ENCODE results near the gene GALP. TPM values are rescaled to one million over a fixed set of nuclear protein-coding genes. Genes with fewer than 3 reads are reported as not detected.
A peak's percentile ranks its signal among the peaks of the same experiment; 100 is the strongest.

The GALP gene
- total and polyA plus RNA-seq, 2 donors (not counting 3 experiments of a cell fraction or from before 2014, with no cell fraction given): not detected

DNA sequence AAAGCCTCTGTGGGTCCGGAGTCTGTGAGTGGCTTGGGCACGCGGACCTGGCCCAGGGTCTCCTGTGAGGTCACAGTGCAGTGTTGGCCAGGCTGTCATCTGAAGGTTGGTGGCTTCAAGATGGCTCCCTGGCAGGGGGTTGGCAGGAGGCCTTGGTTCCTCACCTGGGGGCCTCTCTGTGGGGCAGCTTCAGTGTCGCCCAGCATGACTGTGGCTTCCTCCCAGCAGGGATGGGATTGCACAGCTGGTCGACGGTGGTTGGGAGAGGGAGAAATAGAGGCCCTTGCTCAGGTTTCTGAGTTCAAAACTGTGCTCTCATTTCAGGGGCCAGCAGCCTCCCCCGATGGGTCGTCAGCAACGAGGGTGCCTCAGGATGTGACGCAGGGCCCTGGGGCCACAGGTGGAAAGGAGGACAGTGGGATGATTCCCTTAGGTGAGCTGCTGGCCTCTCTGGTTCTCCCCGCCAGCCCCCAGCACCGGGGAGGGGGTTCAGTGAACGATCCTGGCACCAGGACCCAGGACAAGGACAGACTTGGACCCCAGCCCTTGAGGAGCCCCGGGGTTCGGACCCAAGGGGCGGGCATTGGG is 17.5 kb upstream of the GALP start:
- Histone ChIP-seq H3K4me3 (replicated peaks in 1 of 3; ENCODE audit: insufficient read depth in 1 of 3, low read depth in 1 of 3, low read length in 3 of 3) (no peak overlapping the region), H3K9me1 (replicated peaks; ENCODE audit: control insufficient read depth, extremely low read depth, insufficient read depth, low read length) (no peaks in the 10 kb centered on the region), H3K4me2 (ENCODE audit: insufficient read depth, low read length) (no peak overlapping the region), H2AFZ (ENCODE audit: low read depth, low read length) (no peak overlapping the region), H3K36me3 (ENCODE audit: control insufficient read depth in 2 of 2, extremely low read depth in 1 of 2, insufficient read depth in 2 of 2, low read length in 2 of 2) (peaks cover 0 to 22% of the 10 kb centered on the region in 2 experiments), H4K20me1 (replicated peaks; ENCODE audit: control insufficient read depth, extremely low read depth, insufficient read depth, low read length) (no peaks in the 10 kb centered on the region), H3K79me2 (ENCODE audit: control insufficient read depth, insufficient read depth, low read length) (no peaks in the 10 kb centered on the region), H3K27me3 (ENCODE audit: control insufficient read depth in 2 of 2, insufficient read depth in 2 of 2, low read length in 2 of 2) (no peaks in the 10 kb centered on the region), H3K27ac (ENCODE audit: insufficient read depth, low read depth, low read length) (no peak overlapping the region), H3K9ac (replicated peaks; ENCODE audit: extremely low read depth, insufficient read depth, low read length) (no peak overlapping the region), H3K9me3 (replicated peaks; ENCODE audit: control insufficient read depth, insufficient read depth, low read length) (no peaks in the 10 kb centered on the region), H3K4me1 (ENCODE audit: control insufficient read depth, extremely low read depth, insufficient read depth, low read length) (peaks cover 13% of the 10 kb centered on the region)
- DNase-seq (ENCODE audit: low read depth, low spot score) (no peak), FAIRE-seq (no peak)
- dilution Hi-C loops (cut with MboI; ENCODE audit: extremely low pct_ligation_motif_present, low sequenced_read_pairs): no loop called here
- BruUV-seq (replicated peaks): no TSS peak
- TF ChIP-seq POLR2AphosphoS5 (IDR thresholded peaks at IDR 0.05; ENCODE audit: insufficient read depth, low read depth, low read length) (no peak), MYC (IDR thresholded peaks at IDR 0.05; ENCODE audit: low read depth, low read length) (no peak), EZH2 (IDR thresholded peaks at IDR 0.05; ENCODE audit: borderline replicate concordance, low read depth, low read length, severe bottlenecking) (no peak), FOS (IDR thresholded peaks at IDR 0.05; ENCODE audit: borderline replicate concordance, insufficient read depth, low read length) (no peak), POLR2A (IDR thresholded peaks at IDR 0.05; ENCODE audit: low read depth, low read length) (no peak), GATA2 (IDR thresholded peaks at IDR 0.05; ENCODE audit: insufficient read depth, insufficient read length, low read depth, low read length) (no peak), JUN (IDR thresholded peaks at IDR 0.05; ENCODE audit: borderline replicate concordance, insufficient read depth, insufficient read length, low read depth) (no peak)
- intact Hi-C loops (cut with micrococcal nuclease): no loop called here
- ChIA-PET CTCF (interaction anchor here (1.0 to 1.7 kb wide), 2 partner anchors 13 to 78 kb away, joined by 4 to 11 read pairs; no protein-coding TSS in a partner anchor), POLR2A (no interaction called here)

DNA sequence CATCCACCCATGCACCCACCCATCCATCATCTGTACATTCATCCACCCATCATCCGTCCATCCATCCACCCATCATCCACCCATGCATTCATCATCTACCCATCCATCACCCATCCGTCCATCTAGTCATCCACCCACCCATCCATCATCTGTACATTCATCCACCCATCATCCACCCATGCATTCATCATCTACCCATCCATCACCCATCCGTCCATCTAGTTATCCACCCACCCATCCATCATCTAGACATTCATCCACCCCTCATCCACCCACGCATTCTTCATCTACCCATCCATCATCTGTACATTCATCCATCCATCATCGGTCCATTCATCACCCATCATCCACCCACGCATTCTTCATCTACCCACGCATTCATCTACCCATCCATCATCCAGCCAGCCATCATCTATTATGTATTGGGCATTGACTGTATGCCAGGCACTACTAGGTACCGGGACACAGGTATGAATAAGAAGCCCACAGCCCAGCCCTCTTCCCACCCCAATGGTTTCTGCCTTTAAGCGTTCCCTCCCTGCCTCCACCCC is 16.7 kb upstream of the GALP start:
- Histone ChIP-seq H2AFZ (ENCODE audit: low read depth, low read length) (no peak overlapping the region), H3K79me2 (ENCODE audit: control insufficient read depth, insufficient read depth, low read length) (no peaks in the 10 kb centered on the region), H3K36me3 (ENCODE audit: control insufficient read depth in 2 of 2, extremely low read depth in 1 of 2, insufficient read depth in 2 of 2, low read length in 2 of 2) (peaks cover 0 to 22% of the 10 kb centered on the region in 2 experiments), H3K27ac (ENCODE audit: insufficient read depth, low read depth, low read length) (no peak overlapping the region), H3K9me1 (replicated peaks; ENCODE audit: control insufficient read depth, extremely low read depth, insufficient read depth, low read length) (no peaks in the 10 kb centered on the region), H3K4me3 (replicated peaks in 1 of 3; ENCODE audit: insufficient read depth in 1 of 3, low read depth in 1 of 3, low read length in 3 of 3) (no peak overlapping the region), H4K20me1 (replicated peaks; ENCODE audit: control insufficient read depth, extremely low read depth, insufficient read depth, low read length) (no peaks in the 10 kb centered on the region), H3K4me2 (ENCODE audit: insufficient read depth, low read length) (no peak overlapping the region), H3K27me3 (ENCODE audit: control insufficient read depth in 2 of 2, insufficient read depth in 2 of 2, low read length in 2 of 2) (no peaks in the 10 kb centered on the region), H3K9ac (replicated peaks; ENCODE audit: extremely low read depth, insufficient read depth, low read length) (no peak overlapping the region), H3K9me3 (replicated peaks; ENCODE audit: control insufficient read depth, insufficient read depth, low read length) (no peaks in the 10 kb centered on the region), H3K4me1 (ENCODE audit: control insufficient read depth, extremely low read depth, insufficient read depth, low read length) (peaks cover 7% of the 10 kb centered on the region)
- DNase-seq (ENCODE audit: low read depth, low spot score) (no peak), FAIRE-seq (no peak)
- ChIA-PET POLR2A (no interaction called here), CTCF (no interaction called here)
- TSS peak; percentile 21 for BruUV-seq (replicated peaks)
- TF ChIP-seq, protein P1, sequence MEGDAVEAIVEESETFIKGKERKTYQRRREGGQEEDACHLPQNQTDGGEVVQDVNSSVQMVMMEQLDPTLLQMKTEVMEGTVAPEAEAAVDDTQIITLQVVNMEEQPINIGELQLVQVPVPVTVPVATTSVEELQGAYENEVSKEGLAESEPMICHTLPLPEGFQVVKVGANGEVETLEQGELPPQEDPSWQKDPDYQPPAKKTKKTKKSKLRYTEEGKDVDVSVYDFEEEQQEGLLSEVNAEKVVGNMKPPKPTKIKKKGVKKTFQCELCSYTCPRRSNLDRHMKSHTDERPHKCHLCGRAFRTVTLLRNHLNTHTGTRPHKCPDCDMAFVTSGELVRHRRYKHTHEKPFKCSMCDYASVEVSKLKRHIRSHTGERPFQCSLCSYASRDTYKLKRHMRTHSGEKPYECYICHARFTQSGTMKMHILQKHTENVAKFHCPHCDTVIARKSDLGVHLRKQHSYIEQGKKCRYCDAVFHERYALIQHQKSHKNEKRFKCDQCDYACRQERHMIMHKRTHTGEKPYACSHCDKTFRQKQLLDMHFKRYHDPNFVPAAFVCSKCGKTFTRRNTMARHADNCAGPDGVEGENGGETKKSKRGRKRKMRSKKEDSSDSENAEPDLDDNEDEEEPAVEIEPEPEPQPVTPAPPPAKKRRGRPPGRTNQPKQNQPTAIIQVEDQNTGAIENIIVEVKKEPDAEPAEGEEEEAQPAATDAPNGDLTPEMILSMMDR (IDR thresholded peaks at IDR 0.05; ENCODE audit: extremely low read depth in 1 of 2, insufficient read depth in 1 of 2, low read depth in 1 of 2, low read length in 2 of 2): no peak
- no peak for TF ChIP-seq FOS (IDR thresholded peaks at IDR 0.05; ENCODE audit: borderline replicate concordance, insufficient read depth, low read length)
- no peak for TF ChIP-seq GATA2 (IDR thresholded peaks at IDR 0.05; ENCODE audit: insufficient read depth, insufficient read length, low read depth, low read length)
- TF ChIP-seq, protein P2, sequence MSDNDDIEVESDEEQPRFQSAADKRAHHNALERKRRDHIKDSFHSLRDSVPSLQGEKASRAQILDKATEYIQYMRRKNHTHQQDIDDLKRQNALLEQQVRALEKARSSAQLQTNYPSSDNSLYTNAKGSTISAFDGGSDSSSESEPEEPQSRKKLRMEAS (IDR thresholded peaks at IDR 0.05; ENCODE audit: insufficient read depth, insufficient read length): no peak
- no peak for TF ChIP-seq MYC (IDR thresholded peaks at IDR 0.05; ENCODE audit: low read depth, low read length)
- no peak for TF ChIP-seq EZH2 (IDR thresholded peaks at IDR 0.05; ENCODE audit: borderline replicate concordance, low read depth, low read length, severe bottlenecking)
- no peak for TF ChIP-seq POLR2A (IDR thresholded peaks at IDR 0.05; ENCODE audit: low read depth, low read length)
- TF ChIP-seq JUN (IDR thresholded peaks at IDR 0.05; ENCODE audit: borderline replicate concordance, insufficient read depth, insufficient read length, low read depth): no peak
- TF ChIP-seq POLR2AphosphoS5 (IDR thresholded peaks at IDR 0.05; ENCODE audit: insufficient read depth, low read depth, low read length): no peak
- intact Hi-C loops (cut with micrococcal nuclease) (no loop called here), dilution Hi-C loops (cut with MboI; ENCODE audit: extremely low pct_ligation_motif_present, low sequenced_read_pairs) (no loop called here)
